WI38 (cell line): ENCODE data around the gene APP.

Source experiments
- H3K4me3 ChIP-seq: 2 replicates; pipeline ENCODE4 v1.5.1; 2011; ENCODE audit warnings: low read depth, mild to moderate bottlenecking, control low read depth, low read length
- CTCF ChIP-seq: IDR thresholded peaks from 2 replicates; pipeline ENCODE4 v1.5.1; 2012; ENCODE audit warnings: low read depth, mild to moderate bottlenecking, control low read depth, low read length

Gene APP

GRCh38 chr21:25939396-25939761 lies 231.2 kb downstream of the APP start:
- no peak overlapping the region for H3K4me3 ChIP-seq
- TF ChIP-seq CTCF = no peak

- no peak for TF ChIP-seq CTCF
- H3K4me3 ChIP-seq = no peak overlapping the region
Measured at GRCh38 chr21:25938658-25939395, 231.7 kb downstream of the APP start.

- no peak overlapping the region for H3K4me3 ChIP-seq
- no peak for TF ChIP-seq CTCF
Measured at GRCh38 chr21:25936776-25937175, 233.8 kb downstream of the APP start.

- H3K4me3 ChIP-seq = no peak overlapping the region
- TF ChIP-seq CTCF = no peak
Measured at GRCh38 chr21:25934771-25935224, 235.8 kb downstream of the APP start.

- H3K4me3 ChIP-seq = no peak overlapping the region
- no peak for TF ChIP-seq CTCF
Measured at GRCh38 chr21:25934130-25934529, 236.4 kb downstream of the APP start.

- H3K4me3 ChIP-seq = no peak overlapping the region
- no peak for TF ChIP-seq CTCF
Measured at GRCh38 chr21:25931765-25932164, 238.8 kb downstream of the APP start.

- no peak overlapping the region for H3K4me3 ChIP-seq
- TF ChIP-seq CTCF = no peak
Measured at GRCh38 chr21:25929856-25930520, 240.6 kb downstream of the APP start.
